A673 (cell line): ENCODE measurements around the gene THSD7B. TPM values are rescaled to one million over a fixed set of nuclear protein-coding genes. Genes with fewer than 3 reads are reported as not detected.

Experiments used
- BruUV-seq: library from RNA; stranded (reverse); fragments of 400-500 nt; replicated peaks from 2 replicates; lab custom pipeline; 2021; lab: Mats Ljungman, UMichigan
- CTCF ChIA-PET: fragments of 300-600 bp; sonication (Branson Sonifier 250); formaldehyde crosslinking; loops from one replicate; lab custom pipeline; 2022; ENCODE audit warnings: antibody characterized with exemption; lab: Charles Lee
- POLR2A ChIA-PET: fragments of 300-600 bp; sonication (Branson Sonifier 250); formaldehyde crosslinking; loops from one replicate; lab custom pipeline; 2022; ENCODE audit warnings: antibody characterized with exemption; ENCODE audit not compliant: low non-redundant PET; lab: Charles Lee
- DNase-seq: peaks from one replicate; pipeline ENCODE4 v3.0.0-alpha.2; 2015; ENCODE audit warnings: low spot score
- H3K27ac ChIP-seq: fragments of 200-600 bp; sonication (generic); 2 replicates; pipeline ENCODE4 v1.5.1; 2016; ENCODE audit warnings: mixed run types, low read depth, mild to moderate bottlenecking, mixed read lengths, antibody characterized with exemption, low read length; ENCODE audit not compliant: poor library complexity, severe bottlenecking
- H3K27me3 ChIP-seq: fragments of 200-600 bp; sonication (generic); replicated peaks from 2 replicates; pipeline ENCODE4 v1.6.1; 2017; ENCODE audit warnings: mixed run types, low read depth, mild to moderate bottlenecking, mixed read lengths, antibody characterized with exemption, low read length; ENCODE audit not compliant: insufficient read depth, poor library complexity
- H3K36me3 ChIP-seq: fragments of 200-600 bp; sonication (generic); 2 replicates; pipeline ENCODE4 v1.6.1; 2016; ENCODE audit warnings: mixed run types, mild to moderate bottlenecking, mixed read lengths, antibody characterized with exemption, low read length; ENCODE audit not compliant: insufficient read depth, poor library complexity, severe bottlenecking
- H3K4me1 ChIP-seq: fragments of 200-600 bp; sonication (generic); 2 replicates; pipeline ENCODE4 v1.6.1; 2017; ENCODE audit warnings: mixed run types, mild to moderate bottlenecking, mixed read lengths, antibody characterized with exemption, low read length; ENCODE audit not compliant: insufficient read depth, poor library complexity, severe bottlenecking
- H3K4me3 ChIP-seq: fragments of 200-600 bp; sonication (generic); 2 replicates; pipeline ENCODE4 v1.5.1; 2016; ENCODE audit warnings: low read depth, mixed run types, mild to moderate bottlenecking, mixed read lengths, low read length; ENCODE audit not compliant: poor library complexity, severe bottlenecking
- H3K9me3 ChIP-seq: fragments of 200-600 bp; sonication (generic); 2 replicates; pipeline ENCODE4 v1.6.1; 2016; ENCODE audit warnings: mixed run types, low read depth, mild to moderate bottlenecking, mixed read lengths, antibody characterized with exemption, low read length; ENCODE audit not compliant: poor library complexity, severe bottlenecking
- CTCF ChIP-seq: fragments of 300-800, 200-600 bp; sonication (generic); conservative IDR thresholded peaks from 2 replicates; pipeline ENCODE4 v1.5.1; 2017; ENCODE audit warnings: low read depth, mild to moderate bottlenecking, antibody characterized with exemption, low read length, moderate library complexity, mixed read lengths
- EZH2 ChIP-seq: fragments of 200-600 bp; sonication (generic); IDR thresholded peaks from 2 replicates; pipeline ENCODE4 v1.6.1; 2017; ENCODE audit warnings: borderline replicate concordance, low read depth, mild to moderate bottlenecking, mixed read lengths, antibody characterized with exemption, low read length; ENCODE audit not compliant: poor library complexity, severe bottlenecking
- intact Hi-C: fragments of 100-400 bp; cut with micrococcal nuclease; formaldehyde crosslinking; loops from one replicate; pipeline ENCODE4 v1.10.0; 2022; ENCODE audit not compliant: unreplicated experiment
- total RNA-seq: library from RNA; stranded (reverse); gene quantifications from 2 replicates; pipeline ENCODE4 v1.2.3, GENCODE V29; 2021

Gene THSD7B
- total RNA-seq, 1 experiment from 2014 or later: not detected

- TF ChIP-seq EZH2 (no peak), CTCF (no peak)
- ChIA-PET POLR2A (no interaction called here), CTCF (interaction anchor here (0.6 kb wide), 1 partner anchor 224 kb away, joined by 4 read pairs; no protein-coding TSS in a partner anchor)
- no TSS peak for BruUV-seq
- intact Hi-C loops: no loop called here
- Histone ChIP-seq H3K9me3 (no peaks in the 10 kb centered on the region), H3K27ac (no peak overlapping the region), H3K4me3 (no peak overlapping the region), H3K27me3 (no peaks in the 10 kb centered on the region), H3K36me3 (no peaks in the 10 kb centered on the region), H3K4me1 (no peaks in the 10 kb centered on the region)
- DNase-seq: no peak
Observed at GRCh38 chr2:137221797-137222492, 456.6 kb downstream of the THSD7B start.

GRCh38 chr2:137223722-137224121 is 458.4 kb downstream of the THSD7B start:
- POLR2A ChIA-PET: no interaction called here
- TF ChIP-seq CTCF: no peak
- no TSS peak for BruUV-seq
- H3K36me3 ChIP-seq: no peaks in the 10 kb centered on the region
- H3K27me3 ChIP-seq: no peaks in the 10 kb centered on the region
- H3K27ac ChIP-seq: no peak overlapping the region
- intact Hi-C loops: no loop called here
- CTCF ChIA-PET: no interaction called here
- DNase-seq: no peak
- H3K4me1 ChIP-seq: no peaks in the 10 kb centered on the region
- H3K9me3 ChIP-seq: no peaks in the 10 kb centered on the region
- no peak overlapping the region for H3K4me3 ChIP-seq

GRCh38 chr2:137228566-137228965 is 463.2 kb downstream of the THSD7B start:
- no peaks in the 10 kb centered on the region for H3K9me3 ChIP-seq
- no TSS peak for BruUV-seq
- no peak for TF ChIP-seq CTCF
- TF ChIP-seq EZH2: no peak
- no peaks in the 10 kb centered on the region for H3K36me3 ChIP-seq
- CTCF ChIA-PET: no interaction called here
- POLR2A ChIA-PET: no interaction called here
- H3K4me3 ChIP-seq: no peak overlapping the region
- no peak for DNase-seq
- H3K4me1 ChIP-seq: no peaks in the 10 kb centered on the region
- intact Hi-C loops: no loop called here
- H3K27me3 ChIP-seq: no peaks in the 10 kb centered on the region
- no peak overlapping the region for H3K27ac ChIP-seq
